HG02884 (cell line): Measurements from ENCODE around the gene TRMT10B.
"Not testable (repeated sequence)": the region's sequence is repeated elsewhere in the genome, so short reads cannot be mapped to it uniquely, and the experiment has no call there.

Experiments
- ATAC-seq: cut with Tn5 transposase; IDR thresholded peaks from one replicate; pipeline ENCODE4 v1.9.1; 2021; ENCODE audit warnings: mild to moderate bottlenecking, moderate library complexity; ENCODE audit not compliant: unreplicated experiment

Gene TRMT10B

DNA sequence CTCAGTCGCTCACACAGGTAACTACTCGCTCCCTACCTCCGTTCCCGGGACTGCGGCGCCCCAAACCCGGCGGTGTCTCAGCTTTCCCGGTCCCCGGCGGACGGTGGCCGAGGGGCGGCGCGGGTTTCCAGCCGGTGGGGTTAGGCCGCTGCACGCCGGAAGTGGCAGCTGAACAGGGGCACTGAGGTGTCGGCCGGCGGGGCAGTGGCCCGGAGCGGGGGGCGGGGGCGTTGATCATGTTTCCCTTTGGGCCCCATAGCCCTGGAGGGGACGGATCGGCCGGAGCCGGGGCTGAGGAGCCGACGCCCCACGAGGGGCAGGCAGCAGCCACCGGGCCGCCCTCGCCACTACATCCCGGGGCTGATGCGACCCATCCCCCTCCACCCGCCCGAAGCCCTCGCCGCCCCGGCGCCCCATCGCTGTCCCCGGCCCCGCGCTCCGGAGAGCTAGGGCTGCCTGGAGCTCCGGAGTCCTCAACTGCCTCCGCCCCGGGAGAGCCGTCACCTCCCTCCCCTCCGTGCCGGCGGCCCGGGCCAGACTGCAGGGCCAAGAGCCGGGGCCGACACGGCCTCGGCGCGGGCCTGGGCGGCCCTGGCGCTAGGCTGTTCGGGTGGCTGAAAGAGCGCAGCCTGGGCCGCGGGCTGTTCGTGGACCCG, 47.2 kb downstream of the TRMT10B start, which contains the start of gene DCAF10:
Gene DCAF10, plus strand, starts transcription at position 167 of the 656 bp plus-strand sequence. Its CDS starts 70 bp downstream, at position 237.
- peak; percentile 69 for ATAC-seq

DNA sequence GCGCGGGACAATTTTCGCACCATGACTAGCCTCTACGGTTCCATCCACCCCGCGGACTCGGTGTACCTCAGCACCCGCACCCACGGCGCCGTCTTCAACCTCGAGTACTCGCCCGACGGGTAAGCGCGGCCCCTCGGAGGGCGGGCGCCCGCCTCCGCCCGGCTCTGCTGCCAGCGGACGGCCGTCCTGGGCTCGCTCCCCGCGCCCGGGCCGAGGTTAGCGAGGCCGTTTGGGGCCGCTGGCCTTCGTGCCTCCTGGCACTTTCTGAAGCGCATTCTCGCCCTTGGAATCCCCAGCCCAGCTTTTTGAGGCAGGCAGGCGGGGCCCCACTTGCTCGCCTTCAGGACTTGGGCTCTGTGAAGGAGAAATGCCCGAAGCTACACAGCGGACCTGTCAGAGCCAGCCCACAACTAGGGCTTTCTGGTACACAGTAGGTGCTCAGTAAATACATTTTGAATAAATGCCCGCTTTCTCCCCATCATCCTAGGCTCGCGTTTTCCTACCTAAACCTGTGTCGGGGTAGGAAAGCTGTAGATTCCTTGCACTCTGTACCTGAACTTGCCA, 47.8 kb downstream of the TRMT10B start:
- peak; percentile 38 for ATAC-seq

- ATAC-seq = no peak
These were observed 48.5 kb downstream of the TRMT10B start for GRCh38 chr9:37801959-37802711.

DNA sequence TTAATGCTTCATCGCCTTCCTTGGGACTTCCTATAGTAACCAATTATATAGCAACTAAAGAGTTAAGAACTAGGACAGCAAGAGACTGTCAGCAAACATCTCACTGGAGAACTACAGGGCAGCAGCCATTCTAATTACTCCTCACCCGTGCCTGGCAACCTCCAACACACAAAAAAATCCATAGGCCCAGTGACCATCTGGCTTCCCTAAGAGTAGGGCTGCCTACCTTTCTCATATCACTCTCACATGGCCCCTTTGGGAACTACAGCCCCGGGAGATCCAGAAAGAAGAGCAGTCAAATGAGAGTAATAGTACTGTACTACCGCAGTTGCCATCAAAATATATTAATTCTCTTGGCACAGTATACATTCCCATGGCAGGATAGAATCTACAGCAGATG, 52.7 kb downstream of the TRMT10B start:
- ATAC-seq = no peak

DNA sequence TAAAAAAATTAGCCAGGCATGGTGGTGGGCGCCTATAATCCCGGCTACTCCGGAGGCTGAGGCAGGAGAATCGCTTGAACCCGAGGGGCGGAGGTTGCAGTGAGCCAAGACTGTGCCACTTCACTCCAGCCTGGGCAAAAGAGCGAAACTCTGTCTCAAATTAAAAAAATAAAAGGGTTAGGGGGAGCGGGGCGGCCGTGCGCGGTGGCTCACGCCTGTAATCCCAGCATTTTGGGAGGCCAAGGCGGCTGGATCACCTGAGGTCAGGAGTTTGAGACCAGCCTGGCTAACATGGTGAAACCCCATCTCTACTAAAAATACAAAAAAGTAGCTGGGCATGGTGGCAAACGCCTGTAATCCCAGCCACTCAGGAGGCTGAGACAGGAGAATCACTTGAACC, 56.1 kb downstream of the TRMT10B start:
- ATAC-seq = not testable (repeated sequence)

GRCh38 chr9:37811906-37812476, 58.4 kb downstream of the TRMT10B start:
- ATAC-seq = no peak

- ATAC-seq = no peak
These were observed 59.3 kb downstream of the TRMT10B start for GRCh38 chr9:37812773-37813379.

GRCh38 chr9:37818849-37819248, 65.2 kb downstream of the TRMT10B start:
- ATAC-seq = no peak

- no peak for ATAC-seq
These were observed 66.5 kb downstream of the TRMT10B start for GRCh38 chr9:37820142-37820541.

DNA sequence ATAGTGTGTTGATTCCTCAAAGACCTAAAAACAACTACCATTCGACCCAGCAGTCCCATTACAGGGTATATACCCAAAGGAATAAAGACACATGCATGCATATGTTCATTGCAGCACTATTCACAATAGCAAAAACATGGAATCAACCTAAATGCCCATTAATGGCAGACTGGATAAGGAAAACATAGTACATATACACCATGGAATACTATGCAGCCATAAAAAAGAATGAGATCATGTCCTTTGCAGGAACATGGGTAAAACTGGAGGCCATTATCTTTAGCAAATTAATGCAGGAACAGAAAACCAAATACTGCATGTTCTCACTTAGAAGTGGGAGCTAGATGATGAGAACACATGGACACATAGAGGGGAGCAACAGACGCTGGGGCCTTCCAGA, 71.6 kb downstream of the TRMT10B start:
- not testable (repeated sequence) for ATAC-seq

- ATAC-seq = no peak
These were observed 74.0 kb downstream of the TRMT10B start for GRCh38 chr9:37827483-37828165.
